Ishikawa (cell line): Measurements from ENCODE around the gene KDM4F.

Experiments used
- EP300 ChIP-seq: IDR thresholded peaks from 2 replicates; pipeline ENCODE4 v1.6.1; 2012; ENCODE audit warnings: borderline replicate concordance
- NFIC ChIP-seq: IDR thresholded peaks from 2 replicates; pipeline ENCODE4 v1.6.1; 2012
- RAD21 ChIP-seq: IDR thresholded peaks from 2 replicates; pipeline ENCODE4 v1.6.1; 2012; ENCODE audit warnings: low read depth
- YY1 ChIP-seq: IDR thresholded peaks from 2 replicates; pipeline ENCODE4 v1.6.1; 2012; ENCODE audit warnings: low read depth
- TF ChIP-seq, protein P1 (sequence below): IDR thresholded peaks from 2 replicates; pipeline ENCODE4 v1.6.1; 2012; ENCODE audit warnings: low read depth, mild to moderate bottlenecking

DNA sequence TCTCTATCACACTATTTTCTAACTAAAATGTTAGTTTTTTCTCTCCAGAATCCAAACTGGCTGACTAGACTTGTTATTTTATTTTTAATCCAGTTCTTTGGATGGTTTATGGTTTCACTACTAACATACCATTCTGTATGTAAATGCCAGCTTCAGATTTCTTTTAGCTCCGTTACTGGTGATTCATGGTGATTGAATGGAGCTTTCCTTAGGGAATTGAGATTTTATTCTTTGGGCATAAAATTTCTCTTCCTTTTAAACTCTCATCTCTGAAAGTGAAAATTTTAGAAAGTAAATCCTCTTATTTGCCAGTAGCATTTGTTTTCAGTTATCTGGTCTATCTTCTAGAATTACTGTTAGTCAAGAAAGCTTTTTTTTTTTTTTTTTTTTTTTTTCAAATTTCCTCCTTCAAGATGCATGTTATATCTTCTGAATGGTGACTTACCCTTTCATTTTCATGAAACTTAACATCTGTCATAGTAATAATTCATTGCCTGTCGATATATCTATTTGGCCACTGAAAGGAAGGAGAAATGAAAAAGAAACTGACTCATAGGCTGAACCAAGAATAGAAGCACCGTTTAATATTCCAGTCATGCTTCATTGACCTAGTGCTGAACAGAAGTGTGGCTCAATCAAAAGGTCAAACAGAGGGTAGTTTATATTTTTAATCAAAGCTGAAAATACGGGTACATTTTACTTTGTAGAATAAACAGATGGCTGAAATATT is 46.8 kb downstream of the KDM4F start:
- TF ChIP-seq EP300 (no peak), RAD21 (no peak), NFIC (no peak), YY1 (no peak)
- TF ChIP-seq, protein P1, sequence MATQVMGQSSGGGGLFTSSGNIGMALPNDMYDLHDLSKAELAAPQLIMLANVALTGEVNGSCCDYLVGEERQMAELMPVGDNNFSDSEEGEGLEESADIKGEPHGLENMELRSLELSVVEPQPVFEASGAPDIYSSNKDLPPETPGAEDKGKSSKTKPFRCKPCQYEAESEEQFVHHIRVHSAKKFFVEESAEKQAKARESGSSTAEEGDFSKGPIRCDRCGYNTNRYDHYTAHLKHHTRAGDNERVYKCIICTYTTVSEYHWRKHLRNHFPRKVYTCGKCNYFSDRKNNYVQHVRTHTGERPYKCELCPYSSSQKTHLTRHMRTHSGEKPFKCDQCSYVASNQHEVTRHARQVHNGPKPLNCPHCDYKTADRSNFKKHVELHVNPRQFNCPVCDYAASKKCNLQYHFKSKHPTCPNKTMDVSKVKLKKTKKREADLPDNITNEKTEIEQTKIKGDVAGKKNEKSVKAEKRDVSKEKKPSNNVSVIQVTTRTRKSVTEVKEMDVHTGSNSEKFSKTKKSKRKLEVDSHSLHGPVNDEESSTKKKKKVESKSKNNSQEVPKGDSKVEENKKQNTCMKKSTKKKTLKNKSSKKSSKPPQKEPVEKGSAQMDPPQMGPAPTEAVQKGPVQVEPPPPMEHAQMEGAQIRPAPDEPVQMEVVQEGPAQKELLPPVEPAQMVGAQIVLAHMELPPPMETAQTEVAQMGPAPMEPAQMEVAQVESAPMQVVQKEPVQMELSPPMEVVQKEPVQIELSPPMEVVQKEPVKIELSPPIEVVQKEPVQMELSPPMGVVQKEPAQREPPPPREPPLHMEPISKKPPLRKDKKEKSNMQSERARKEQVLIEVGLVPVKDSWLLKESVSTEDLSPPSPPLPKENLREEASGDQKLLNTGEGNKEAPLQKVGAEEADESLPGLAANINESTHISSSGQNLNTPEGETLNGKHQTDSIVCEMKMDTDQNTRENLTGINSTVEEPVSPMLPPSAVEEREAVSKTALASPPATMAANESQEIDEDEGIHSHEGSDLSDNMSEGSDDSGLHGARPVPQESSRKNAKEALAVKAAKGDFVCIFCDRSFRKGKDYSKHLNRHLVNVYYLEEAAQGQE, result peak; percentile 18; the same call in 1 of the 2 replicates
